ENCODE measurements around the gene NINL. TPM values are rescaled to one million over a fixed set of nuclear protein-coding genes. Genes with fewer than 3 reads are reported as not detected.

NINL gene
- total and polyA plus RNA-seq, 4 donors: 1.9 to 3.6 (median 2.8) TPM

- no peaks in the 10 kb centered on the region for H3K27me3 ChIP-seq (ENCODE audit: control insufficient read depth in 4 of 4, insufficient read depth in 4 of 4, low read length in 3 of 4)
- no peak for DNase-seq (ENCODE audit: low spot score)
- H3K9ac ChIP-seq (ENCODE audit: low read depth in 1 of 2, low read length in 2 of 2): no peak overlapping the region
- H3K4me3 ChIP-seq (ENCODE audit: low read depth in 1 of 3, low read length in 3 of 3): no peak overlapping the region
- no peaks in the 10 kb centered on the region for H3K9me3 ChIP-seq (ENCODE audit: control insufficient read depth in 4 of 4, low read length in 3 of 4)
- H3K36me3 ChIP-seq (ENCODE audit: control insufficient read depth in 4 of 4, insufficient read depth in 3 of 4, low read depth in 1 of 4, low read length in 3 of 4): peaks cover 0 to 1% (median 0%) of the 10 kb centered on the region in 4 donors
- WGBS: 91% methylated on average over 6 of the region's 6 CpGs
- TF ChIP-seq HNF4A (conservative IDR thresholded peaks at IDR 0.05): no peak
- no peaks in the 10 kb centered on the region for H3K4me1 ChIP-seq (ENCODE audit: control insufficient read depth in 4 of 4, insufficient read depth in 4 of 4, low read length in 3 of 4)
- no peak overlapping the region for H3K27ac ChIP-seq (ENCODE audit: low read depth in 1 of 2, low read length in 2 of 2)
Measured at GRCh38 chr20:25573288-25574251, 11.8 kb downstream of the NINL start.

GRCh38 chr20:25571817-25572216, 13.5 kb downstream of the NINL start:
- no peak for DNase-seq (ENCODE audit: low spot score)
- H3K4me1 ChIP-seq (ENCODE audit: control insufficient read depth in 4 of 4, insufficient read depth in 4 of 4, low read length in 3 of 4): no peaks in the 10 kb centered on the region
- H3K9me3 ChIP-seq (ENCODE audit: control insufficient read depth in 4 of 4, low read length in 3 of 4): no peaks in the 10 kb centered on the region
- no peaks in the 10 kb centered on the region for H3K27me3 ChIP-seq (ENCODE audit: control insufficient read depth in 4 of 4, insufficient read depth in 4 of 4, low read length in 3 of 4)
- no peak overlapping the region for H3K27ac ChIP-seq (ENCODE audit: low read depth in 1 of 2, low read length in 2 of 2)
- no peak for TF ChIP-seq NR2F2 (IDR thresholded peaks at IDR 0.05)
- TF ChIP-seq, protein P1, sequence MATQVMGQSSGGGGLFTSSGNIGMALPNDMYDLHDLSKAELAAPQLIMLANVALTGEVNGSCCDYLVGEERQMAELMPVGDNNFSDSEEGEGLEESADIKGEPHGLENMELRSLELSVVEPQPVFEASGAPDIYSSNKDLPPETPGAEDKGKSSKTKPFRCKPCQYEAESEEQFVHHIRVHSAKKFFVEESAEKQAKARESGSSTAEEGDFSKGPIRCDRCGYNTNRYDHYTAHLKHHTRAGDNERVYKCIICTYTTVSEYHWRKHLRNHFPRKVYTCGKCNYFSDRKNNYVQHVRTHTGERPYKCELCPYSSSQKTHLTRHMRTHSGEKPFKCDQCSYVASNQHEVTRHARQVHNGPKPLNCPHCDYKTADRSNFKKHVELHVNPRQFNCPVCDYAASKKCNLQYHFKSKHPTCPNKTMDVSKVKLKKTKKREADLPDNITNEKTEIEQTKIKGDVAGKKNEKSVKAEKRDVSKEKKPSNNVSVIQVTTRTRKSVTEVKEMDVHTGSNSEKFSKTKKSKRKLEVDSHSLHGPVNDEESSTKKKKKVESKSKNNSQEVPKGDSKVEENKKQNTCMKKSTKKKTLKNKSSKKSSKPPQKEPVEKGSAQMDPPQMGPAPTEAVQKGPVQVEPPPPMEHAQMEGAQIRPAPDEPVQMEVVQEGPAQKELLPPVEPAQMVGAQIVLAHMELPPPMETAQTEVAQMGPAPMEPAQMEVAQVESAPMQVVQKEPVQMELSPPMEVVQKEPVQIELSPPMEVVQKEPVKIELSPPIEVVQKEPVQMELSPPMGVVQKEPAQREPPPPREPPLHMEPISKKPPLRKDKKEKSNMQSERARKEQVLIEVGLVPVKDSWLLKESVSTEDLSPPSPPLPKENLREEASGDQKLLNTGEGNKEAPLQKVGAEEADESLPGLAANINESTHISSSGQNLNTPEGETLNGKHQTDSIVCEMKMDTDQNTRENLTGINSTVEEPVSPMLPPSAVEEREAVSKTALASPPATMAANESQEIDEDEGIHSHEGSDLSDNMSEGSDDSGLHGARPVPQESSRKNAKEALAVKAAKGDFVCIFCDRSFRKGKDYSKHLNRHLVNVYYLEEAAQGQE (IDR thresholded peaks at IDR 0.05): no peak
- TF ChIP-seq, protein P2, sequence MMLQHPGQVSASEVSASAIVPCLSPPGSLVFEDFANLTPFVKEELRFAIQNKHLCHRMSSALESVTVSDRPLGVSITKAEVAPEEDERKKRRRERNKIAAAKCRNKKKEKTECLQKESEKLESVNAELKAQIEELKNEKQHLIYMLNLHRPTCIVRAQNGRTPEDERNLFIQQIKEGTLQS (IDR thresholded peaks at IDR 0.05): no peak
- TF ChIP-seq EGR1 (IDR thresholded peaks at IDR 0.05; ENCODE audit: low read depth in 2 of 2): no peak
- no peak for TF ChIP-seq HNF4G (IDR thresholded peaks at IDR 0.05)
- TF ChIP-seq GABPA (IDR thresholded peaks at IDR 0.05 in 1 of 2, conservative IDR thresholded peaks at IDR 0.05 in 1 of 2): no peak
- H3K9ac ChIP-seq (ENCODE audit: low read depth in 1 of 2, low read length in 2 of 2): no peak overlapping the region
- 91% methylated on average over 2 of the region's 2 CpGs for WGBS
- H3K4me3 ChIP-seq (ENCODE audit: low read depth in 1 of 3, low read length in 3 of 3): no peak overlapping the region
- peaks cover 0 to 1% (median 0%) of the 10 kb centered on the region in 4 donors for H3K36me3 ChIP-seq (ENCODE audit: control insufficient read depth in 4 of 4, insufficient read depth in 3 of 4, low read depth in 1 of 4, low read length in 3 of 4)

DNA sequence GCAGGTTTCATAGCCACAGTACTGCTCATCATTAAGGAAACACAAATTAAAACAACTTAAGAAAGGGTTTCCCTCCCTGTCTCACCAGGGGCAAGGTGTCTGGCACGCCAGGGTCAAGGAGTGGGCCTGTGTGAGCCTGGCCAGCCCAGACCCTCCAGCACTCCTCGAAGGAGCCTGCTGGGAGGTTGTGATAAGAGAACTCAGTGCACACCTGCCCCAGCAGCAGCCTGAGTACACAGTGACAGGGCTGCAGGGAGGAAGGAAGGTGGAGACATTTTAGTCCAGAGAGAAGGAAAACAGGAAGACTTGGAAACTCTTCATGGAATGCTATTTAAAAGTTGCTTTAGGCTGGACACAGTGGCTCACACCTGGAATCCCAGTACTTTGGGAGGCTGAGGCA, 14.1 kb downstream of the NINL start:
- Histone ChIP-seq H3K9me3 (ENCODE audit: control insufficient read depth in 4 of 4, low read length in 3 of 4) (no peaks in the 10 kb centered on the region), H3K4me3 (ENCODE audit: low read depth in 1 of 3, low read length in 3 of 3) (no peak overlapping the region), H3K27ac (ENCODE audit: low read depth in 1 of 2, low read length in 2 of 2) (no peak overlapping the region), H3K4me1 (ENCODE audit: control insufficient read depth in 4 of 4, insufficient read depth in 4 of 4, low read length in 3 of 4) (no peaks in the 10 kb centered on the region), H3K36me3 (ENCODE audit: control insufficient read depth in 4 of 4, insufficient read depth in 3 of 4, low read depth in 1 of 4, low read length in 3 of 4) (peaks cover 0 to 1% (median 0%) of the 10 kb centered on the region in 4 donors), H3K9ac (ENCODE audit: low read depth in 1 of 2, low read length in 2 of 2) (no peak overlapping the region), H3K27me3 (ENCODE audit: control insufficient read depth in 4 of 4, insufficient read depth in 4 of 4, low read length in 3 of 4) (no peaks in the 10 kb centered on the region)
- DNase-seq (ENCODE audit: low spot score): no peak
- TF ChIP-seq RAD21 (IDR thresholded peaks at IDR 0.05) (no peak), GABPA (IDR thresholded peaks at IDR 0.05 in 1 of 2, conservative IDR thresholded peaks at IDR 0.05 in 1 of 2) (no peak), RXRA (IDR thresholded peaks at IDR 0.05) (no peak), SP1 (IDR thresholded peaks at IDR 0.05) (no peak), MAX (IDR thresholded peaks at IDR 0.05) (no peak), HNF4A (conservative IDR thresholded peaks at IDR 0.05) (no peak), EGR1 (IDR thresholded peaks at IDR 0.05; ENCODE audit: low read depth in 2 of 2) (no peak), NR2F2 (IDR thresholded peaks at IDR 0.05) (no peak), JUND (IDR thresholded peaks at IDR 0.05) (no peak)
- TF ChIP-seq, protein P2 (IDR thresholded peaks at IDR 0.05): no peak
- WGBS: 78% methylated on average over 2 of the region's 2 CpGs

Measured in liver (tissue), 9 donors.